Measurements from ENCODE around the gene THUMPD3. TPM values are rescaled to one million over a fixed set of nuclear protein-coding genes. Genes with fewer than 3 reads are reported as not detected.

THUMPD3 gene
- total and polyA plus RNA-seq, 2 of the 13 experiments (the other 11 are each of a cell fraction or from before 2014, with no cell fraction given): 31.2 to 44.1 TPM

DNA sequence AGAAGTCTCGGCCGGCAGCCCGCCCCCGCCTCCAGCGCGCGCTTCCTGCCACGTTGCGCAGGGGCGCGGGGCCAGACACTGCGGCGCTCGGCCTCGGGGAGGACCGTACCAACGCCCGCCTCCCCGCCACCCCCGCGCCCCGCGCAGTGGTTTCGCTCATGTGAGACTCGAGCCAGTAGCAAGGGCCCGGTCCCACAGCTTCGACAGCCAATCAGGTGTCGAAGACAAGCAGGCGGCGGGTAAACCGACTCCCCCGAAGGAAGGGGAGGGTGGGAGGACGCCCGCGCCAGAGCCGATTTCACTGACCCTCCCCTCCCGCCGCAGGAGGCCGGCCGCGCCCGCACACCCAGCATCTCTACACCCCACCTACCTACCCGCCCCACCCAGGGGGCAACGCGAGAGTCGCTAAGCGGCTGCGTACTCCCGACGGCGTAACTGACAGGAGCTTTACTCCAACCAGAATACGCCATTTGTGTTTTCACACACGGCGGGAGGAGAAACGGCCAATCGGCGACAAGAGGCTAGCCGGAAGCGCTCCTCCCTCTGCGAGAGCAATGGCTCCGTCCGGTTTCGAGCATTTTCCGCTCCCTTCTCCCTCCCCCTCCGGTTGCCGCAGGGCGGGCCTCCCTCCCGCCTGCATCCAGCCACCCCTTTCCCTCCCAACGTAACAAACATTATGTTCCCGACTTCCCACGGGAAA, 33.9 kb downstream of the THUMPD3 start (continued):
- TF ChIP-seq, protein P1, sequence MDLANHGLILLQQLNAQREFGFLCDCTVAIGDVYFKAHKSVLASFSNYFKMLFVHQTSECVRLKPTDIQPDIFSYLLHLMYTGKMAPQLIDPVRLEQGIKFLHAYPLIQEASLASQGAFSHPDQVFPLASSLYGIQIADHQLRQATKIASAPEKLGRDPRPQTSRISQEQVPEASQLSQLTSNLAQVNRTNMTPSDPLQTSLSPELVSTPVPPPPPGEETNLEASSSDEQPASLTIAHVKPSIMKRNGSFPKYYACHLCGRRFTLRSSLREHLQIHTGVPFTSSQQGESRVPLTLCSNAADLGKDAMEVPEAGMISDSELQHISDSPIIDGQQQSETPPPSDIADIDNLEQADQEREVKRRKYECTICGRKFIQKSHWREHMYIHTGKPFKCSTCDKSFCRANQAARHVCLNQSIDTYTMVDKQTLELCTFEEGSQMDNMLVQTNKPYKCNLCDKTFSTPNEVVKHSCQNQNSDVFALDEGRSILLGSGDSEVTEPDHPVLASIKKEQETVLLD (CRISPR knock-in tag; IDR thresholded peaks at IDR 0.05; ENCODE audit: low read depth): peak; percentile 75
- TF ChIP-seq JUNB (CRISPR knock-in tag; IDR thresholded peaks at IDR 0.05; ENCODE audit: borderline replicate concordance) (no peak), NR2F2 (IDR thresholded peaks at IDR 0.05; ENCODE audit: borderline replicate concordance, low read depth) (no peak), CENPT (CRISPR knock-in tag; IDR thresholded peaks at IDR 0.05; ENCODE audit: low read depth) (0 out of 2 replicates have a peak, but pooled peaks have one; percentile 14), NCOA2 (CRISPR knock-in tag; IDR thresholded peaks at IDR 0.05) (peak; percentile 63; the same call in 1 of the 2 replicates), ZNF629 (CRISPR knock-in tag; conservative IDR thresholded peaks at IDR 0.05) (no peak; the same call in 1 of the 2 replicates), ATF7-NPFF (CRISPR knock-in tag; IDR thresholded peaks at IDR 0.05; ENCODE audit: low read depth) (peak; percentile 47), HDAC1 (CRISPR knock-in tag; IDR thresholded peaks at IDR 0.05) (peak; percentile 77), AHR (CRISPR knock-in tag; IDR thresholded peaks at IDR 0.05) (peak; percentile 74; the same call in 1 of the 2 replicates)
- TF ChIP-seq, protein P2, sequence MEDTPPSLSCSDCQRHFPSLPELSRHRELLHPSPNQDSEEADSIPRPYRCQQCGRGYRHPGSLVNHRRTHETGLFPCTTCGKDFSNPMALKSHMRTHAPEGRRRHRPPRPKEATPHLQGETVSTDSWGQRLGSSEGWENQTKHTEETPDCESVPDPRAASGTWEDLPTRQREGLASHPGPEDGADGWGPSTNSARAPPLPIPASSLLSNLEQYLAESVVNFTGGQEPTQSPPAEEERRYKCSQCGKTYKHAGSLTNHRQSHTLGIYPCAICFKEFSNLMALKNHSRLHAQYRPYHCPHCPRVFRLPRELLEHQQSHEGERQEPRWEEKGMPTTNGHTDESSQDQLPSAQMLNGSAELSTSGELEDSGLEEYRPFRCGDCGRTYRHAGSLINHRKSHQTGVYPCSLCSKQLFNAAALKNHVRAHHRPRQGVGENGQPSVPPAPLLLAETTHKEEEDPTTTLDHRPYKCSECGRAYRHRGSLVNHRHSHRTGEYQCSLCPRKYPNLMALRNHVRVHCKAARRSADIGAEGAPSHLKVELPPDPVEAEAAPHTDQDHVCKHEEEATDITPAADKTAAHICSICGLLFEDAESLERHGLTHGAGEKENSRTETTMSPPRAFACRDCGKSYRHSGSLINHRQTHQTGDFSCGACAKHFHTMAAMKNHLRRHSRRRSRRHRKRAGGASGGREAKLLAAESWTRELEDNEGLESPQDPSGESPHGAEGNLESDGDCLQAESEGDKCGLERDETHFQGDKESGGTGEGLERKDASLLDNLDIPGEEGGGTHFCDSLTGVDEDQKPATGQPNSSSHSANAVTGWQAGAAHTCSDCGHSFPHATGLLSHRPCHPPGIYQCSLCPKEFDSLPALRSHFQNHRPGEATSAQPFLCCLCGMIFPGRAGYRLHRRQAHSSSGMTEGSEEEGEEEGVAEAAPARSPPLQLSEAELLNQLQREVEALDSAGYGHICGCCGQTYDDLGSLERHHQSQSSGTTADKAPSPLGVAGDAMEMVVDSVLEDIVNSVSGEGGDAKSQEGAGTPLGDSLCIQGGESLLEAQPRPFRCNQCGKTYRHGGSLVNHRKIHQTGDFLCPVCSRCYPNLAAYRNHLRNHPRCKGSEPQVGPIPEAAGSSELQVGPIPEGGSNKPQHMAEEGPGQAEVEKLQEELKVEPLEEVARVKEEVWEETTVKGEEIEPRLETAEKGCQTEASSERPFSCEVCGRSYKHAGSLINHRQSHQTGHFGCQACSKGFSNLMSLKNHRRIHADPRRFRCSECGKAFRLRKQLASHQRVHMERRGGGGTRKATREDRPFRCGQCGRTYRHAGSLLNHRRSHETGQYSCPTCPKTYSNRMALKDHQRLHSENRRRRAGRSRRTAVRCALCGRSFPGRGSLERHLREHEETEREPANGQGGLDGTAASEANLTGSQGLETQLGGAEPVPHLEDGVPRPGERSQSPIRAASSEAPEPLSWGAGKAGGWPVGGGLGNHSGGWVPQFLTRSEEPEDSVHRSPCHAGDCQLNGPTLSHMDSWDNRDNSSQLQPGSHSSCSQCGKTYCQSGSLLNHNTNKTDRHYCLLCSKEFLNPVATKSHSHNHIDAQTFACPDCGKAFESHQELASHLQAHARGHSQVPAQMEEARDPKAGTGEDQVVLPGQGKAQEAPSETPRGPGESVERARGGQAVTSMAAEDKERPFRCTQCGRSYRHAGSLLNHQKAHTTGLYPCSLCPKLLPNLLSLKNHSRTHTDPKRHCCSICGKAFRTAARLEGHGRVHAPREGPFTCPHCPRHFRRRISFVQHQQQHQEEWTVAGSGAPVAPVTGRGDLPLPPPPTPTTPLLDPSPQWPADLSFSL (CRISPR knock-in tag; IDR thresholded peaks at IDR 0.05): no peak
- TF ChIP-seq, protein P3, sequence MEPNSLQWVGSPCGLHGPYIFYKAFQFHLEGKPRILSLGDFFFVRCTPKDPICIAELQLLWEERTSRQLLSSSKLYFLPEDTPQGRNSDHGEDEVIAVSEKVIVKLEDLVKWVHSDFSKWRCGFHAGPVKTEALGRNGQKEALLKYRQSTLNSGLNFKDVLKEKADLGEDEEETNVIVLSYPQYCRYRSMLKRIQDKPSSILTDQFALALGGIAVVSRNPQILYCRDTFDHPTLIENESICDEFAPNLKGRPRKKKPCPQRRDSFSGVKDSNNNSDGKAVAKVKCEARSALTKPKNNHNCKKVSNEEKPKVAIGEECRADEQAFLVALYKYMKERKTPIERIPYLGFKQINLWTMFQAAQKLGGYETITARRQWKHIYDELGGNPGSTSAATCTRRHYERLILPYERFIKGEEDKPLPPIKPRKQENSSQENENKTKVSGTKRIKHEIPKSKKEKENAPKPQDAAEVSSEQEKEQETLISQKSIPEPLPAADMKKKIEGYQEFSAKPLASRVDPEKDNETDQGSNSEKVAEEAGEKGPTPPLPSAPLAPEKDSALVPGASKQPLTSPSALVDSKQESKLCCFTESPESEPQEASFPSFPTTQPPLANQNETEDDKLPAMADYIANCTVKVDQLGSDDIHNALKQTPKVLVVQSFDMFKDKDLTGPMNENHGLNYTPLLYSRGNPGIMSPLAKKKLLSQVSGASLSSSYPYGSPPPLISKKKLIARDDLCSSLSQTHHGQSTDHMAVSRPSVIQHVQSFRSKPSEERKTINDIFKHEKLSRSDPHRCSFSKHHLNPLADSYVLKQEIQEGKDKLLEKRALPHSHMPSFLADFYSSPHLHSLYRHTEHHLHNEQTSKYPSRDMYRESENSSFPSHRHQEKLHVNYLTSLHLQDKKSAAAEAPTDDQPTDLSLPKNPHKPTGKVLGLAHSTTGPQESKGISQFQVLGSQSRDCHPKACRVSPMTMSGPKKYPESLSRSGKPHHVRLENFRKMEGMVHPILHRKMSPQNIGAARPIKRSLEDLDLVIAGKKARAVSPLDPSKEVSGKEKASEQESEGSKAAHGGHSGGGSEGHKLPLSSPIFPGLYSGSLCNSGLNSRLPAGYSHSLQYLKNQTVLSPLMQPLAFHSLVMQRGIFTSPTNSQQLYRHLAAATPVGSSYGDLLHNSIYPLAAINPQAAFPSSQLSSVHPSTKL (CRISPR knock-in tag; IDR thresholded peaks at IDR 0.05): no peak
- TF ChIP-seq, protein P4, sequence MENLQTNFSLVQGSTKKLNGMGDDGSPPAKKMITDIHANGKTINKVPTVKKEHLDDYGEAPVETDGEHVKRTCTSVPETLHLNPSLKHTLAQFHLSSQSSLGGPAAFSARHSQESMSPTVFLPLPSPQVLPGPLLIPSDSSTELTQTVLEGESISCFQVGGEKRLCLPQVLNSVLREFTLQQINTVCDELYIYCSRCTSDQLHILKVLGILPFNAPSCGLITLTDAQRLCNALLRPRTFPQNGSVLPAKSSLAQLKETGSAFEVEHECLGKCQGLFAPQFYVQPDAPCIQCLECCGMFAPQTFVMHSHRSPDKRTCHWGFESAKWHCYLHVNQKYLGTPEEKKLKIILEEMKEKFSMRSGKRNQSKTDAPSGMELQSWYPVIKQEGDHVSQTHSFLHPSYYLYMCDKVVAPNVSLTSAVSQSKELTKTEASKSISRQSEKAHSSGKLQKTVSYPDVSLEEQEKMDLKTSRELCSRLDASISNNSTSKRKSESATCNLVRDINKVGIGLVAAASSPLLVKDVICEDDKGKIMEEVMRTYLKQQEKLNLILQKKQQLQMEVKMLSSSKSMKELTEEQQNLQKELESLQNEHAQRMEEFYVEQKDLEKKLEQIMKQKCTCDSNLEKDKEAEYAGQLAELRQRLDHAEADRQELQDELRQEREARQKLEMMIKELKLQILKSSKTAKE (CRISPR knock-in tag; IDR thresholded peaks at IDR 0.05; ENCODE audit: borderline replicate concordance): peak; percentile 43; the same call in 1 of the 2 replicates

Measured in HepG2 (cell line).